ENCODE results near the gene SEZ6. TPM values are rescaled to one million over a fixed set of nuclear protein-coding genes. Genes with fewer than 3 reads are reported as not detected.

Gene SEZ6
- total and polyA plus RNA-seq, 10 of the 15 experiments (the other 5 are each of a cell fraction or from before 2014, with no cell fraction given) = 0.05 to 0.87 (median 0.17) TPM; not detected in 4

GRCh38 chr17:28926366-28926765, 79.5 kb downstream of the SEZ6 start:
- Histone ChIP-seq H3K4me2 (ENCODE audit: control insufficient read depth, insufficient read depth) (0 out of 2 replicates have a peak overlapping the region, but pooled peaks have one; percentile 11), H3K9ac (ENCODE audit: control insufficient read depth, insufficient read depth, low read length) (no peak overlapping the region), H3K9me3 (replicated peaks; ENCODE audit: control insufficient read depth, insufficient read depth, low read length) (peaks cover 8% of the 10 kb centered on the region; the same call in 2 of the 3 replicates), H4K20me1 (ENCODE audit: control insufficient read depth, insufficient read depth) (0 out of 2 replicates have a peak, but pooled peaks cover 3% of the 10 kb centered on the region), H3K36me3 (ENCODE audit: control insufficient read depth in 2 of 2, insufficient read depth in 2 of 2, low read length in 1 of 2) (peaks cover 16 to 36% of the 10 kb centered on the region in 2 experiments), H3K4me1 (ENCODE audit: control insufficient read depth, insufficient read depth, low read length) (peaks cover 12% of the 10 kb centered on the region), H3K79me2 (ENCODE audit: control insufficient read depth, insufficient read depth, low read length) (peaks cover 20% of the 10 kb centered on the region), H3K27me3 (replicated peaks in 1 of 2; ENCODE audit: control insufficient read depth in 2 of 2, insufficient read depth in 2 of 2, low read length in 1 of 2) (no peaks in the 10 kb centered on the region), H3K4me3 (no peak overlapping the region), H3K27ac (ENCODE audit: control insufficient read depth, insufficient read depth) (0 out of 2 replicates have a peak overlapping the region, but pooled peaks have one; percentile 32), H2AFZ (ENCODE audit: control insufficient read depth, low read depth, low read length) (no peak overlapping the region)
- in situ Hi-C loops (cut with MboI) (no loop called here), intact Hi-C loops (cut with micrococcal nuclease; ENCODE audit: unreplicated experiment) (no loop called here)
- SMC1A ChIA-PET (ENCODE audit: uncharacterized antibody, unreplicated experiment) = interaction anchor here (1.0 to 7.3 kb wide), 10 partner anchors 8 to 199 kb away, joined by 3 to 34 read pairs (median 5); no protein-coding TSS in a partner anchor
- CTCF ChIA-PET = interaction anchor here (0.9 to 3.3 kb wide), 9 partner anchors 10 to 199 kb away, joined by 3 to 21 read pairs (median 6); partner anchors contain the start of gene TLCD1
- WGBS (ENCODE audit: insufficient coverage, insufficient replicate concordance, low lambda C conversion rate, missing lambda C conversion rate) = 93% methylated on average over 2 of the region's 2 CpGs
- no peak for FAIRE-seq
- BruUV-seq (replicated peaks) = no TSS peak
- POLR2A ChIA-PET = interaction anchor here (0.6 to 2.6 kb wide), 5 partner anchors 9 to 206 kb away, joined by 3 to 7 read pairs (median 5); partner anchors contain the start of genes PHF12 and RPL23A
- RAD21 ChIA-PET (ENCODE audit: unreplicated experiment) = interaction anchor here (0.8 to 2.5 kb wide), 5 partner anchors 10 to 163 kb away, joined by 3 to 6 read pairs (median 4); partner anchors contain the start of gene PHF12
- DNase-seq (ENCODE audit: low read depth, low spot score) = no peak
- ATAC-seq = no peak
- TF ChIP-seq MEF2B (IDR thresholded peaks at IDR 0.05; ENCODE audit: partially characterized antibody, poor library complexity, severe bottlenecking) = no peak
- no peak for TF ChIP-seq JUND (IDR thresholded peaks at IDR 0.05; ENCODE audit: low read depth, low read length)
- no peak for TF ChIP-seq SIX5 (IDR thresholded peaks at IDR 0.05; ENCODE audit: low read depth, low read length, severe bottlenecking)
- no peak; the same call in 1 of the 2 replicates for TF ChIP-seq ZBTB40 (IDR thresholded peaks at IDR 0.05; ENCODE audit: borderline replicate concordance)
- no peak for TF ChIP-seq CHD4 (IDR thresholded peaks at IDR 0.05)
- 0 out of 2 replicates have a peak, but pooled peaks have one; percentile 9 for TF ChIP-seq DPF2 (IDR thresholded peaks at IDR 0.05)
- no peak for TF ChIP-seq ZBTB4 (CRISPR knock-in tag; IDR thresholded peaks at IDR 0.05)
- TF ChIP-seq PAX5 (IDR thresholded peaks at IDR 0.05; ENCODE audit: borderline replicate concordance, low read depth, low read length) = no peak
- no peak for TF ChIP-seq TCF7 (IDR thresholded peaks at IDR 0.05; ENCODE audit: borderline replicate concordance)
- TF ChIP-seq BCL11A (IDR thresholded peaks at IDR 0.05; ENCODE audit: low read depth, low read length) = no peak
- TF ChIP-seq TARDBP (IDR thresholded peaks at IDR 0.05; ENCODE audit: borderline replicate concordance) = no peak
- TF ChIP-seq PML (IDR thresholded peaks at IDR 0.05; ENCODE audit: low read length) = no peak
- TF ChIP-seq NFXL1 (IDR thresholded peaks at IDR 0.05; ENCODE audit: borderline replicate concordance) = no peak
- TF ChIP-seq PKNOX1 (IDR thresholded peaks at IDR 0.05) = 0 out of 2 replicates have a peak, but pooled peaks have one; percentile 1
- TF ChIP-seq SREBF2 (IDR thresholded peaks at IDR 0.05; ENCODE audit: low read length) = no peak
- TF ChIP-seq KDM1A (IDR thresholded peaks at IDR 0.05; ENCODE audit: borderline replicate concordance) = no peak
- TF ChIP-seq RFX5 (IDR thresholded peaks at IDR 0.05; ENCODE audit: low read depth, low read length) = no peak

All from GM12878 (cell line).